SK-N-MC (cell line): ENCODE measurements around the gene FAXC.

Experiments
- DNase-seq: peaks from one replicate; pipeline ENCODE4 v3.0.0-alpha.2; 2011; ENCODE audit warnings: low read depth, low spot score
- H3K27ac ChIP-seq: fragments of 200-600 bp; sonication (generic); 2 replicates; pipeline ENCODE4 v1.5.1; 2016; ENCODE audit warnings: mixed run types
- H3K36me3 ChIP-seq: fragments of 200-600 bp; sonication (generic); 2 replicates; pipeline ENCODE4 v1.6.1; 2017; ENCODE audit warnings: antibody characterized with exemption, low read length, mixed read lengths; ENCODE audit not compliant: insufficient read depth
- H3K4me3 ChIP-seq: fragments of 200-600 bp; sonication (generic); 2 replicates; pipeline ENCODE4 v1.5.1; 2016
- H3K9ac ChIP-seq: fragments of 200-600 bp; sonication (generic); 2 replicates; pipeline ENCODE4 v1.8.0; 2017; ENCODE audit warnings: mixed run types, mixed read lengths; ENCODE audit not compliant: insufficient read length
- H3K9me3 ChIP-seq: fragments of 200-600 bp; sonication (generic); 2 replicates; pipeline ENCODE4 v1.6.1; 2017; ENCODE audit warnings: low read depth, mild to moderate bottlenecking, antibody characterized with exemption, low read length, moderate library complexity, mixed read lengths
- EZH2 ChIP-seq: fragments of 200-600 bp; sonication (generic); IDR thresholded peaks from one replicate; pipeline ENCODE4 v1.6.1; 2017; ENCODE audit warnings: antibody characterized with exemption
- FOXP2 ChIP-seq: optimal IDR thresholded peaks from 2 replicates; pipeline ENCODE3; 2011; ENCODE audit warnings: mild to moderate bottlenecking, moderate library complexity; ENCODE audit not compliant: insufficient read depth; ENCODE audit errors: extremely low read length, control extremely low read depth
- POLR2AphosphoS5 ChIP-seq: IDR thresholded peaks from 2 replicates; pipeline ENCODE4 v1.6.1; 2012; ENCODE audit warnings: mild to moderate bottlenecking, low read depth, low read length, borderline replicate concordance

Gene FAXC

DNA sequence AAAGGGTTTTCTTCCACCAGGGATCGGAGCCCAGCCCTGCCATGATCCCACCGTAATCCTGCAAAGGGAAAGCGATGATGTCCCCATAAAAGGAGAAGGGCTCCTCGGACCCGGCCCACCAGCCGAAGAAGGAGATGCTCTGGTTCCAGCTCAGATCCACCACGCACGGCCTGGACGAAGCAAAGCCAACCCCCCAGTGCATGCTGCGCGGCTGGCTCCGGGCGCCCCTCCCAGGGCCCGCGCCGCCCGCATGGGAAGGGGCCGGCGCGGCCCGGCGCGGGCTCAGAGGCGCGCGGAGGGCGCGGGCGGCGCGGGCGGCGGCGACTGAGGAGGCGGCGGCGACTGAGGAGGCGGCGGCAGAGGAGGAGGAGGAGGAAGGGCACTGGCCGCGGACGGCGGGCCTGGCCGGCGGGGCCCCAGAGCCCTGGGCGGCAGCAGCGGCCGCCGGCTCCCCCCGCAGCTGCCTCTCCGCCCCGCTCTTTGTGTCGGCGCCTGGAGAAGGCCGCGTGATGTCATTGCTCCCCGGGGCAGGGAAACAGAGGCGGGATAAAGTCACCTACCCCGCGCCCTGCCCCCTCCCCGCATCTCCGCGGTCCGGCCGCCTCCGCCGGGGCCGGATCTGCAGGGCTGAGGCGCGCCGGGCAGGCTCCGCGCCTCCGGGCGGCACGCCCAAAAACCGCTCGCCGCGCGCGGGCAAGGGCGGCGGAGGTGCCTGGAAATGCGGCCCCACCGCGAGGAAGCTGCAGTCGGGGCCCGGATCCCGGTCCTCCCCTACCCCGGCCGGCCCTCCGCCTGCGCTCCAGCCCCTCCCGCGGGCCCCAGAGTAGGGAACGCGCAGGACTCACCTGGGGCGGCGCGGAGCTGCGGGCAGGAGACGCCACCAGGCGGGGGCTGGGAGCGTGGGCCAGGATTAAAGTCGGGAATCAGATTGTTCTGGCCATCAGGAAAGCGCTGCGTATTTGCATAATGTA lies at the start of gene FAXC:
Gene FAXC, minus strand, starts transcription at position 504 of the 971 bp plus-strand sequence. Its CDS starts 302 bp downstream, at position 202.
- Histone ChIP-seq H3K9ac (peak within 1 kb of the TSS; percentile 77), H3K4me3 (peak within 1 kb of the TSS; percentile 87), H3K36me3 (no peaks in the 10 kb centered on the region), H3K9me3 (no peaks in the 10 kb centered on the region), H3K27ac (no peak within 1 kb of the TSS)
- TF ChIP-seq FOXP2, result no peak
- TF ChIP-seq POLR2AphosphoS5, result peak; percentile 8; the same call in 1 of the 2 replicates
- no peak for DNase-seq

- DNase-seq, result no peak
- H3K9me3 ChIP-seq, result no peaks in the 10 kb centered on the region
- H3K36me3 ChIP-seq, result peaks cover 48% of the 10 kb centered on the region
- TF ChIP-seq POLR2AphosphoS5, result no peak
- no peak overlapping the region for H3K9ac ChIP-seq
- H3K27ac ChIP-seq, result no peak overlapping the region
- H3K4me3 ChIP-seq, result no peak overlapping the region
These were observed 47.8 kb upstream of the FAXC start for GRCh38 chr6:99397287-99397686.

GRCh38 chr6:99393698-99394531 lies 44.4 kb upstream of the FAXC start, which contains the start of gene COQ3:
COQ3 (minus strand) TSS chr6:99394195; CDS start chr6:99394179, 16 bp downstream.
- Histone ChIP-seq H3K9me3 (no peaks in the 10 kb centered on the region), H3K36me3 (peaks cover 17% of the 10 kb centered on the region), H3K27ac (peak within 1 kb of the TSS; percentile 96), H3K4me3 (peak within 1 kb of the TSS; percentile 90), H3K9ac (peak within 1 kb of the TSS; percentile 90)
- no peak for TF ChIP-seq EZH2
- TF ChIP-seq FOXP2, result no peak
- peak; percentile 91 for TF ChIP-seq POLR2AphosphoS5
- peak; percentile 52 for DNase-seq

- H3K4me3 ChIP-seq, result peak overlapping the region; percentile 90
- H3K27ac ChIP-seq, result peak overlapping the region; percentile 96; the same call in 1 of the 2 replicates
- peak; percentile 6 for DNase-seq
- peak overlapping the region; percentile 90 for H3K9ac ChIP-seq
- H3K9me3 ChIP-seq, result no peaks in the 10 kb centered on the region
- TF ChIP-seq POLR2AphosphoS5, result no peak
- no peak for TF ChIP-seq EZH2
- TF ChIP-seq FOXP2, result no peak
- H3K36me3 ChIP-seq, result peaks cover 12% of the 10 kb centered on the region
These were observed 43.9 kb upstream of the FAXC start for GRCh38 chr6:99393366-99393697.

- H3K36me3 ChIP-seq, result no peaks in the 10 kb centered on the region
- H3K9ac ChIP-seq, result no peak overlapping the region
- H3K4me3 ChIP-seq, result no peak overlapping the region
- TF ChIP-seq EZH2 (no peak), FOXP2 (no peak), POLR2AphosphoS5 (no peak)
- H3K27ac ChIP-seq, result no peak overlapping the region
- DNase-seq, result no peak
- no peaks in the 10 kb centered on the region for H3K9me3 ChIP-seq
These were observed 41.4 kb upstream of the FAXC start for GRCh38 chr6:99390896-99391295.

DNA sequence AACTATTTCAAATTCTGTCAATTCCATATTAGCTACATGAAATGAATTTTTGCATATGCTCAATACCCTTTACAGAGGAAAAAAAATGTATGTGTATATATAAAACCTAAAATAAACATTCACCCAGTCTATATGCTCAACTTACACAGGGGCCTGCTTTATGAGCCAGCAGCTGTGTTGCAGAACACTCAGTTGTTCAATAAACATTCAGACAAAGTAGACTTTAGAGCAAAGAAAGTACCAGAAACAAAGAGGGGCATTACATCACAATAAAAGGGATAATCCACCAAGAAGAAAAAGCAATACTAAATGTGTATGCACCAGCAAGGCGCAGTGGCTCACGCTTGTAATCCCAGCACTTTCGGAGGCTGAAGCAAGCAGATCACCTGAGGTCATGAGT lies 35.0 kb upstream of the FAXC start:
- Histone ChIP-seq H3K27ac (no peak overlapping the region), H3K9me3 (no peaks in the 10 kb centered on the region), H3K4me3 (no peak overlapping the region), H3K36me3 (no peaks in the 10 kb centered on the region), H3K9ac (no peak overlapping the region)
- no peak for DNase-seq
- no peak for TF ChIP-seq EZH2
- no peak for TF ChIP-seq FOXP2
- TF ChIP-seq POLR2AphosphoS5, result no peak

DNA sequence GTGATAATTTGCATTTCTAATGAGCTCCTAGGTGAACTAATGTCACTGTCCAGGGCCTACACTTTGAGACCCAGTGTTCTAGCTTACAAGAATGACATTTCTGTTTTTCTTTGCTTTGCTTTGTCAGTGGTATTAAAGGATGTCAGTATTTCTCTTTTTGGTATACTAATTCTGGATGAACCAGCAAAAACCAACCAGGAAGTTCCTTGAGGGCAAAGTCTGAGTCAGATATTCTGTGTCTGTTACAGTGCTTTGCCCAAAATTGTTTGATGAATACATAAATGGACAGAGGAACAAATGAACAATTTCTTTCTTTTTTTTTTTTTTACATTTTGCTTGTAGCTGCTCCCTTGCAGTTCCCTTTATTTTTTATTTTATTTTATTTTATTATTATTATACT lies 29.2 kb upstream of the FAXC start:
- no peaks in the 10 kb centered on the region for H3K36me3 ChIP-seq
- H3K9me3 ChIP-seq, result no peaks in the 10 kb centered on the region
- DNase-seq, result no peak
- H3K27ac ChIP-seq, result no peak overlapping the region
- no peak overlapping the region for H3K9ac ChIP-seq
- no peak overlapping the region for H3K4me3 ChIP-seq
- TF ChIP-seq FOXP2 (no peak), EZH2 (no peak), POLR2AphosphoS5 (no peak)

- Histone ChIP-seq H3K4me3 (no peak overlapping the region), H3K27ac (no peak overlapping the region), H3K36me3 (no peaks in the 10 kb centered on the region), H3K9me3 (no peaks in the 10 kb centered on the region), H3K9ac (no peak overlapping the region)
- DNase-seq, result no peak
- TF ChIP-seq FOXP2 (no peak), EZH2 (no peak), POLR2AphosphoS5 (no peak)
These were observed 20.1 kb upstream of the FAXC start for GRCh38 chr6:99369533-99369932.
